Ovary (tissue), 9 donors: Measurements from ENCODE around the gene MZT2A. TPM values are rescaled to one million over a fixed set of nuclear protein-coding genes. Genes with fewer than 3 reads are reported as not detected.

Source experiments
- microRNA-seq, 3 donors: library from miRNA; unstranded; fragments of <30 nt; microRNA quantifications; one replicate each; pipeline versions ENCODE4 to v1.2.0, GENCODE V29; 2019 to 2020
- polyA plus RNA-seq, 2 donors: library from polyadenylated mRNA; stranded (reverse); fragments of 200-250 nt in 1 of 2; fragments of 350-450 nt in 1 of 2; fragmentation: Illumina TruSeq in 1 of 2; extraction: RNeasy Lipid Tissue Mini Kit (QIAGEN cat#74804) in 1 of 2; gene quantifications; one replicate each; pipeline ENCODE4 v1.2.3, GENCODE V29; 2013 to 2014
- total RNA-seq, 7 donors: library from RNA; depleted of rRNA in 2 of 7; stranded (reverse); fragments of >200 nt in 2 of 7; fragmentation: NEBNext Ultra II Directional in 3 of 7; extraction: Animal tissue kit (Norgen Biotek cat#: 25700) in 3 of 7; gene quantifications; one replicate each; pipeline versions ENCODE4 v1.1.0 to v1.2.4, GENCODE V29; 2016 to 2023
- donor health status: DM: no; HTN: no; CAD: no; lungs with moderate emphysema.
- donor health status: DM: no; HTN: no; CAD: no.
- donor health status: Bipolar disorder and iron deficiency.
- donor health status: DM: yes; HTN: yes; CAD: no.
- donor health status: DM: no; HTN: no; CAD: no.
- donor health status: DM: yes; HTN: yes; CAD: no.

Gene MZT2A
- total and polyA plus RNA-seq, 9 donors = 7.5 to 206 (median 106) TPM

Small RNAs within 50 kb of the gene (microRNA-seq; reads per million reads assigned to microRNA genes)
- 0 to 0.16 (median 0) reads per million in 3 donors for gene MIR4784

Other genes with a start within 250 kb of the MZT2A start
- under 1 TPM in 3 of 7 donors, not detected in 4; 0.08 to 0.13 (median 0.12) TPM for gene RAB6D, start 128.2 kb downstream of the MZT2A start, total RNA-seq
- gene RAB6D, start 128.2 kb downstream of the MZT2A start, polyA plus RNA-seq = not detected
- 10 to 100 TPM in 2 of 7 donors, under 1 TPM in 3, not detected in 2; 0.15 to 74.1 (median 0.67) TPM for gene TUBA3D, start 16.3 kb downstream of the MZT2A start, total RNA-seq
- gene TUBA3D, start 16.3 kb downstream of the MZT2A start, polyA plus RNA-seq = under 1 TPM; 0.24 to 0.30 TPM
- 10 to 100 TPM in 5 of 7 donors, 1 to 10 TPM in 2; 7.2 to 81.5 (median 13.6) TPM for gene CCDC74A, start 35.5 kb upstream of the MZT2A start, total RNA-seq
- 10 to 100 TPM in 1 of 2 donors, 1 to 10 TPM in 1; 5.3 to 14.6 TPM for gene CCDC74A, start 35.5 kb upstream of the MZT2A start, polyA plus RNA-seq